Measurements from ENCODE around the gene CADPS2. TPM values are rescaled to one million over a fixed set of nuclear protein-coding genes. Genes with fewer than 3 reads are reported as not detected.

The CADPS2 gene
- total and polyA plus RNA-seq, 2 donors (not counting 1 experiment from before 2014, with no cell fraction given), result not detected

DNA sequence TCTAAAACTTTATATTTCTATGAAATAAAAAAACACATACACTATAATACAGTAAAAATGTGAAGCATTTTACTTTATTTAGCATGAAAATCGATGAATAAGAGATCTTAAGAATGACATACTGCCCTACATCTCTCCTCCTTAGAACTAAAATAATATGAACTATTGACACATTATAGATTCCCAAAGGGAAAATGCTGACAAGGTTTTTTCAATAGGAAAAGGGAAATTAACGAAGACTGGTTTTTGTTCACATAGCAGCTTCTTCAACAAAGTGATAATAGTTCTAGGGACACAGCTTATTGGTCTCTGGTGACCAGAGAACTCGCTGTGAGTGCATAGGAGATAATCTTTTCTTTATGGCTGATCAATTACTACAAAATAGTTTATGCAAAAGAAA, 523.8 kb downstream of the CADPS2 start:
- H3K4me1 ChIP-seq (ENCODE audit: control insufficient read depth in 2 of 2, insufficient read depth in 2 of 2, low read length in 2 of 2), result no peaks in the 10 kb centered on the region
- intact Hi-C loops (cut with micrococcal nuclease), result no loop called here
- H3K9me3 ChIP-seq (ENCODE audit: control extremely low read depth in 1 of 3, control insufficient read depth in 2 of 3, insufficient read depth in 1 of 3, low read length in 2 of 3), result no peaks in the 10 kb centered on the region
- H3K27me3 ChIP-seq (replicated peaks in 1 of 4; ENCODE audit: control extremely low read depth in 1 of 4, control insufficient read depth in 3 of 4, insufficient read depth in 4 of 4, low read length in 3 of 4), result no peaks in the 10 kb centered on the region
- H3K9me3 Mint-ChIP-seq (ENCODE audit: insufficient read depth), result no peaks in the 10 kb centered on the region
- no CpG with 5 or more reads among the region's 3 CpGs for WGBS (ENCODE audit: insufficient coverage)
- H3K27ac ChIP-seq (ENCODE audit: low read length in 2 of 2), result no peak overlapping the region
- ATAC-seq (ENCODE audit: low read depth) (no peak), DNase-seq (no peak)
- H3K27ac Mint-ChIP-seq, result no peak overlapping the region
- TF ChIP-seq EZH2 (IDR thresholded peaks at IDR 0.05; ENCODE audit: borderline replicate concordance, insufficient read depth, low read depth, low read length, poor library complexity, severe bottlenecking), result no peak
- TF ChIP-seq, protein P1, sequence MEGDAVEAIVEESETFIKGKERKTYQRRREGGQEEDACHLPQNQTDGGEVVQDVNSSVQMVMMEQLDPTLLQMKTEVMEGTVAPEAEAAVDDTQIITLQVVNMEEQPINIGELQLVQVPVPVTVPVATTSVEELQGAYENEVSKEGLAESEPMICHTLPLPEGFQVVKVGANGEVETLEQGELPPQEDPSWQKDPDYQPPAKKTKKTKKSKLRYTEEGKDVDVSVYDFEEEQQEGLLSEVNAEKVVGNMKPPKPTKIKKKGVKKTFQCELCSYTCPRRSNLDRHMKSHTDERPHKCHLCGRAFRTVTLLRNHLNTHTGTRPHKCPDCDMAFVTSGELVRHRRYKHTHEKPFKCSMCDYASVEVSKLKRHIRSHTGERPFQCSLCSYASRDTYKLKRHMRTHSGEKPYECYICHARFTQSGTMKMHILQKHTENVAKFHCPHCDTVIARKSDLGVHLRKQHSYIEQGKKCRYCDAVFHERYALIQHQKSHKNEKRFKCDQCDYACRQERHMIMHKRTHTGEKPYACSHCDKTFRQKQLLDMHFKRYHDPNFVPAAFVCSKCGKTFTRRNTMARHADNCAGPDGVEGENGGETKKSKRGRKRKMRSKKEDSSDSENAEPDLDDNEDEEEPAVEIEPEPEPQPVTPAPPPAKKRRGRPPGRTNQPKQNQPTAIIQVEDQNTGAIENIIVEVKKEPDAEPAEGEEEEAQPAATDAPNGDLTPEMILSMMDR (IDR thresholded peaks at IDR 0.05), result no peak
- H3K4me1 Mint-ChIP-seq, result no peaks in the 10 kb centered on the region
- no peak overlapping the region for H3K4me3 Mint-ChIP-seq
- H3K4me2 ChIP-seq (replicated peaks; ENCODE audit: low read depth, low read length, poor library complexity, severe bottlenecking), result no peak overlapping the region
- H3K36me3 ChIP-seq (replicated peaks in 1 of 2; ENCODE audit: control extremely low read depth in 1 of 2, control insufficient read depth in 1 of 2, extremely low read depth in 1 of 2, insufficient read depth in 2 of 2, low read length in 1 of 2), result no peaks in the 10 kb centered on the region
- H4K20me1 ChIP-seq (ENCODE audit: control insufficient read depth, insufficient read depth, low read length, poor library complexity, severe bottlenecking), result no peaks in the 10 kb centered on the region
- H3K27me3 Mint-ChIP-seq, result no peaks in the 10 kb centered on the region
- no peak overlapping the region for H2AFZ ChIP-seq (ENCODE audit: insufficient read depth, low read depth, low read length, poor library complexity, severe bottlenecking)
- no peaks in the 10 kb centered on the region for H3K79me2 ChIP-seq (ENCODE audit: control insufficient read depth, insufficient read depth, low read length)
- no peak overlapping the region for H3K9ac ChIP-seq (ENCODE audit: low read length)
- H3K4me3 ChIP-seq (ENCODE audit: control extremely low read depth in 1 of 5, extremely low read depth in 1 of 5, insufficient read depth in 1 of 5, low read depth in 2 of 5, low read length in 4 of 5), result no peak overlapping the region
- CTCF ChIA-PET, result no interaction called here
- POLR2A ChIA-PET, result no interaction called here

DNA sequence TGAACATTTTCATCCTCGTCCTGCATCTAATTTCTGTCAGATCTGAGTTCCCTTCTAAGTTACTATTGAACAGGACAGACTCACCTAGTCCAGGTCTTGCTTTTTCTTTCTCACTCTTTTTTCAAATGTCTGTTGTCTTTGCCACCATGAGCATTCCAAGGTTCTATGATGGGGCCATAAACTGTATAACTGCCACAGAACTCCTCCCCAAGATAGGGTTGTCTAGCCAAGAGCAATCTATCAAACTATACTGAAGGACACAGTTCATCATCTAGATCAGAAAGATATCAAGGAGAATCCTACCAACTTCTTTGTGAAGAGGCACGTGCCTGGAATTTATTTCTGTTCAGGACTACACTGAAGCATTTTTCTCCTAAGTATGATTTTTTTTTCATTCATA, 531.6 kb downstream of the CADPS2 start:
- POLR2A ChIA-PET, result no interaction called here
- Histone ChIP-seq H3K4me3 (ENCODE audit: control extremely low read depth in 1 of 5, extremely low read depth in 1 of 5, insufficient read depth in 1 of 5, low read depth in 2 of 5, low read length in 4 of 5) (no peak overlapping the region), H3K4me1 (ENCODE audit: control insufficient read depth in 2 of 2, insufficient read depth in 2 of 2, low read length in 2 of 2) (no peaks in the 10 kb centered on the region), H3K27ac (ENCODE audit: low read length in 2 of 2) (no peak overlapping the region), H2AFZ (ENCODE audit: insufficient read depth, low read depth, low read length, poor library complexity, severe bottlenecking) (no peak overlapping the region), H3K36me3 (replicated peaks in 1 of 2; ENCODE audit: control extremely low read depth in 1 of 2, control insufficient read depth in 1 of 2, extremely low read depth in 1 of 2, insufficient read depth in 2 of 2, low read length in 1 of 2) (no peaks in the 10 kb centered on the region), H4K20me1 (ENCODE audit: control insufficient read depth, insufficient read depth, low read length, poor library complexity, severe bottlenecking) (no peaks in the 10 kb centered on the region), H3K9me3 (ENCODE audit: control extremely low read depth in 1 of 3, control insufficient read depth in 2 of 3, insufficient read depth in 1 of 3, low read length in 2 of 3) (no peaks in the 10 kb centered on the region), H3K79me2 (ENCODE audit: control insufficient read depth, insufficient read depth, low read length) (no peaks in the 10 kb centered on the region), H3K27me3 (replicated peaks in 1 of 4; ENCODE audit: control extremely low read depth in 1 of 4, control insufficient read depth in 3 of 4, insufficient read depth in 4 of 4, low read length in 3 of 4) (no peaks in the 10 kb centered on the region), H3K9ac (ENCODE audit: low read length) (no peak overlapping the region), H3K4me2 (replicated peaks; ENCODE audit: low read depth, low read length, poor library complexity, severe bottlenecking) (no peak overlapping the region)
- Mint-ChIP-seq H3K27ac (no peak overlapping the region), H3K4me1 (no peaks in the 10 kb centered on the region), H3K27me3 (peaks cover 2% of the 10 kb centered on the region), H3K4me3 (no peak overlapping the region), H3K9me3 (ENCODE audit: insufficient read depth) (no peaks in the 10 kb centered on the region)
- CTCF ChIA-PET, result no interaction called here
- DNase-seq, result no peak
- TF ChIP-seq EZH2 (IDR thresholded peaks at IDR 0.05; ENCODE audit: borderline replicate concordance, insufficient read depth, low read depth, low read length, poor library complexity, severe bottlenecking), result no peak
- TF ChIP-seq, protein P1 (IDR thresholded peaks at IDR 0.05), result no peak
- no peak for ATAC-seq (ENCODE audit: low read depth)
- no CpG with 5 or more reads among the region's 2 CpGs for WGBS (ENCODE audit: insufficient coverage)
- intact Hi-C loops (cut with micrococcal nuclease), result no loop called here
